ENCODE measurements around the gene COQ10A.

COQ10A gene

DNA sequence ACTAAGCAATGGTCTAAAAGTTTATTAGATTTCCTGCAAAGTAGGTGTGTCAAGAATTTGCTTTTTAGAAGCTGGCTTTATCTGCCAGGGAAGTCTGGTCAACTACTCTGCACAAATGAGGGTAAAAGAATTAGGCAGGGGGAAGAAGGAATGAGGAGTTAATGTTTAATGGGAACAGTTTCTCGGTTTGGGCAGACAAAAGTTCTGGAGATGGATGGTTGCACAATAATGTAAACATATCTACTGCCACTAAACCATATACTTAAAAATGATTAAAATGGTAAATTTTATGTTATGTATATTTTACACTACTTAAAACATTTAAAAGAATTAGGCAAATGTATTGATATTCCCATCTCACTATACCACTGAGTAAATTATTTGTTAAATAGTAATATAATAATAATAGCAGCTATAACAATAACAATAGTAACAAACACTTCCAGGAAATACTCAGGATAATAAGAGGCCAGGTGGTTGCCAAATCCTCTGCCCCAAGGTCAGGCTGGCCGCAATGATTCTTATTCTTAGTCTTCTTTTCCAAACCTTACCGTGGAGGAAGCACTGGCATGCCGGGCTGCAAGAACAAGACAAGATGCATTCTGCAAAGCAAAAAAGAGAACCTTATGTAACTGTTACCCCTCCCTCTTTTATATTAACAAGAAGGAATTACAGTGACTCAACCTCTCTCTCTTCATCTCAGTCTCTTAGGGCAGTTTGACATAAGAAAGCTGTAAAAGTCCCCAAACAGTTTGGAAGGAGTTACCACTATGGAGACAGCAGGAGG, 19.5 kb downstream of the COQ10A start:
- TF ChIP-seq, protein P1, sequence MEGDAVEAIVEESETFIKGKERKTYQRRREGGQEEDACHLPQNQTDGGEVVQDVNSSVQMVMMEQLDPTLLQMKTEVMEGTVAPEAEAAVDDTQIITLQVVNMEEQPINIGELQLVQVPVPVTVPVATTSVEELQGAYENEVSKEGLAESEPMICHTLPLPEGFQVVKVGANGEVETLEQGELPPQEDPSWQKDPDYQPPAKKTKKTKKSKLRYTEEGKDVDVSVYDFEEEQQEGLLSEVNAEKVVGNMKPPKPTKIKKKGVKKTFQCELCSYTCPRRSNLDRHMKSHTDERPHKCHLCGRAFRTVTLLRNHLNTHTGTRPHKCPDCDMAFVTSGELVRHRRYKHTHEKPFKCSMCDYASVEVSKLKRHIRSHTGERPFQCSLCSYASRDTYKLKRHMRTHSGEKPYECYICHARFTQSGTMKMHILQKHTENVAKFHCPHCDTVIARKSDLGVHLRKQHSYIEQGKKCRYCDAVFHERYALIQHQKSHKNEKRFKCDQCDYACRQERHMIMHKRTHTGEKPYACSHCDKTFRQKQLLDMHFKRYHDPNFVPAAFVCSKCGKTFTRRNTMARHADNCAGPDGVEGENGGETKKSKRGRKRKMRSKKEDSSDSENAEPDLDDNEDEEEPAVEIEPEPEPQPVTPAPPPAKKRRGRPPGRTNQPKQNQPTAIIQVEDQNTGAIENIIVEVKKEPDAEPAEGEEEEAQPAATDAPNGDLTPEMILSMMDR (IDR thresholded peaks at IDR 0.05; ENCODE audit: extremely low read depth, missing control alignments): no peak
- DNase-seq (ENCODE audit: low spot score): no peak

DNA sequence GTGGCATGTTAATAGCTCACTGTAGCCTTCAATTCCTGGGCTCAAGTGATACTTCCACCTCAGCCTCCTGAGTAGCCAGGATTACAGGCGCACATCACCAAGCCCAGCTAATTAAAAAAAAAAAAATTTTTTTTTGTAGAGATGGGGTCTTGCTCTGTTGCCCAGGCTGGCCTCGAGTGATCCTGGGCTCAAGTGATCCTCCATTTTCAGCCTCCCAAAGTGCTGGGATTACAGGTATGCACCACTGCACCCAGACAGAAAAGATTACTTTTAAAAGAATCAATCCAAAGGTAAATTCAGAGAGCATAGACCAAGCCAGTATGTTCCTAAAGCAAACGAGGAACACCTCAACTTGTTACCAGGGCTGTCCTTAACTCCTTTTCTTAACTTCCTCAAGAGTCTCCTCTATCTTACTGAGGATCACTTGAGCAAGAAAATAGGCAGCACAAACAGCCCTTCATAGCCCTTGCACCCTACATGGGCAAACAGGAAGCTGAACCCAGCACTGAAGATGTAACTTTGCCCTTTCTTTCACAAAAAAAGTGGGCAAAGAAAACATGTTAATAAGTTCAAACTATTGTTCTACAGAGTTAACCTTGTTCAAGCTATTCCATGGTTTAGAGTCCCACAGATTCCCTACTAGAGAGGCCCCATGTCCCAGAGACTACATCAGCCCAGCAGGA, 22.1 kb downstream of the COQ10A start:
- DNase-seq (ENCODE audit: low spot score): no peak
- TF ChIP-seq, protein P1 (IDR thresholded peaks at IDR 0.05; ENCODE audit: extremely low read depth, missing control alignments): no peak

DNA sequence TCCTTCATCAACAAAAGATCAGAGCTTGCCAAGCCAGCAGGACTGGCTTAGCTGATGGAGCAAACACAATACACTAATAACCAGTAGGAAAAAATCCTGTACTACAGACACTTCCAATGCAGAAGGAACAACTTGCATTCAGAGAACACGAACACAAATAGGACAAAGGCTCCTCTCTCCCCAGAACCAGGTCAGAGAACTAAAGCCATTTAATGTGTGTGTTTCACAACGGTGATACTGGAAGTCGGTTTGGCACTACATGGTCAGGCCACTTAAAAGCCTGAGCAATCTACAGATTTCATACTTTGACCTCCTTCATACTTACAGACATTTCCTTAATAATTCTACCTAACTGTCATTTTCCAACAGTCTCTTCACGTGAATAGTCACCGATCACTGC, 27.1 kb downstream of the COQ10A start:
- TF ChIP-seq, protein P1 (IDR thresholded peaks at IDR 0.05; ENCODE audit: extremely low read depth, missing control alignments): no peak

DNA sequence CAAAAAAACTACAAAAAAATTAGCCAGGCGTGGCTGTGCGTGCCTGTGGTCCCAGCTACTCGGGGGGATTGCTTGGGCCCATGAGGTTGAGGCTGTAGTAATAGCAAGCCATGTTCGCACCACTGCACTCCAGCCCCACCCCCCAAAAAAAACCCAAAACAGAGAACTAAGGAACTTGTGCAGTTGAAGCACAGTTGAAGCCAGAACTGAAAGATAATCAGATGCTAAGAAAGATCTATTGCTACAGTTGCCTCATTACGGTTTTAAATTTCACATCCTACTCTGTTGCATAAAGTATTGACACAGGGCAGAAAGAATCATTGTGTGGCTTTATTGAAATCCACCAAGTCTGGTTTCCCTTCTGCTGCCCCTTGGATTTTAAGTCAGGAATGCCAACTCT, 29.6 kb downstream of the COQ10A start:
- TF ChIP-seq, protein P1 (IDR thresholded peaks at IDR 0.05; ENCODE audit: extremely low read depth, missing control alignments): no peak
- no peak for DNase-seq (ENCODE audit: low spot score)

More for the DNA sequence above, 27.1 kb downstream of the COQ10A start:
- no peak for DNase-seq (ENCODE audit: low spot score)

DNA sequence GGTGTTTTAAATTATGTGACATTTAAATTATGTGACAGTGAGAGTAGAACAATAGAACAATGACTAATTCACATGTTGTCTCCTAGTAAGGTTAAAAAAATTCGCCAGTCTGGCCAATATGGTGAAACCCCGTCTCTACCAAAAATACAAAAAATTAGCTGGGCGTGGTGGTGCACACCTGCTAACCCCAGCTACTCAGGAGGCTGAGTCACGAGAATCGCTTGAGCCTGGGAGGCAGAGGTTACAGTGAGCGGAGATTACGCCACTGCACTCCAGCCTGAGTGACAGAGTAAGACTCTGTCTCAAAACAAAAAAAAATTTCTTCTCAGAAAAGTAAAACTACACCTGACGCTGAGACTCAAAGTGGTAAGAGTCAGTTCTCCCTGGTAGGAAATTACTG, 30.7 kb downstream of the COQ10A start:
- TF ChIP-seq, protein P1 (IDR thresholded peaks at IDR 0.05; ENCODE audit: extremely low read depth, missing control alignments): no peak
- no peak for DNase-seq (ENCODE audit: low spot score)

DNA sequence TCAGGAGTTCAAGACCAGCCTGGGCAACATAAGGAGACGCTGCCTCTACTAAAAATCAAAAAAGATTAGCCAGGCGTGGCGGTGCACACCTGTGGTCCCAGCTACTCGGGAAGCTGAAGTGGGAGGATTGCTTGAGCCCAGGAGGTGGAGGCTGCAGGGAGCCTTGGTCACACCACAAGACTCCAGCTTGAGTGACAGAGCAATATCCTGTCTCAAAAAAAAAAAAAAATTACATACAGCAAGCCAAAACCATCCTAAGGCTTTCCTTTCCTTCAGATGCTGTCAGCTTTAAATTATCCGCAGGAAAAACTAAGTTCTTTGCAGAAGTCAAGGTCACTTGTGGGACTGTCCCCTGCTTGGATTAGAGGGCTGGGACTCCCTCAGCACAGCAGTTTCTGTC, 32.1 kb downstream of the COQ10A start:
- no peak for DNase-seq (ENCODE audit: low spot score)

More for the DNA sequence above, 32.1 kb downstream of the COQ10A start:
- TF ChIP-seq, protein P1 (IDR thresholded peaks at IDR 0.05; ENCODE audit: extremely low read depth, missing control alignments): no peak
